ENCODE measurements around the gene MRPL37.

The MRPL37 gene

GRCh38 chr1:54225986-54226559 lies 26.1 kb downstream of the MRPL37 start:
- Histone ChIP-seq H3K9me3 (ENCODE audit: insufficient read depth, low read depth, low read length) (no peaks in the 10 kb centered on the region), H3F3A (ENCODE audit: low read depth) (no peaks in the 10 kb centered on the region), H3K4me1 (ENCODE audit: insufficient read depth, low read length, poor library complexity, severe bottlenecking) (no peaks in the 10 kb centered on the region), H3K36me3 (ENCODE audit: insufficient read depth, low read length) (peaks cover 24% of the 10 kb centered on the region; the same call in 1 of the 2 replicates), H3K9ac (ENCODE audit: low read depth, low read length, poor library complexity, severe bottlenecking) (no peak overlapping the region), H3K4me2 (ENCODE audit: low read depth, low read length, poor library complexity, severe bottlenecking) (no peak overlapping the region), H3K9me2 (replicated peaks; ENCODE audit: low read depth, low read length) (no peaks in the 10 kb centered on the region), H3K27me3 (ENCODE audit: insufficient read depth, low read length, poor library complexity, severe bottlenecking) (no peaks in the 10 kb centered on the region), H2AFZ (ENCODE audit: low read length) (no peak overlapping the region), H3K79me2 (ENCODE audit: insufficient read depth, low read length) (no peaks in the 10 kb centered on the region), H4K20me1 (ENCODE audit: insufficient read depth, low read length, poor library complexity, severe bottlenecking) (no peaks in the 10 kb centered on the region), H3K4me3 (ENCODE audit: low read length, poor library complexity, severe bottlenecking) (no peak overlapping the region)
- no peak for TF ChIP-seq CTCF (conservative IDR thresholded peaks at IDR 0.05; ENCODE audit: low read length)
- no peak for TF ChIP-seq EZH2phosphoT487 (IDR thresholded peaks at IDR 0.05; ENCODE audit: borderline replicate concordance)

GRCh38 chr1:54227091-54227602 lies 27.2 kb downstream of the MRPL37 start:
- Histone ChIP-seq H3K4me3 (ENCODE audit: low read length, poor library complexity, severe bottlenecking) (no peak overlapping the region), H4K20me1 (ENCODE audit: insufficient read depth, low read length, poor library complexity, severe bottlenecking) (no peaks in the 10 kb centered on the region), H3K36me3 (ENCODE audit: insufficient read depth, low read length) (peaks cover 18% of the 10 kb centered on the region; the same call in 1 of the 2 replicates), H2AFZ (ENCODE audit: low read length) (no peak overlapping the region), H3K9me3 (ENCODE audit: insufficient read depth, low read depth, low read length) (no peaks in the 10 kb centered on the region), H3K9me2 (replicated peaks; ENCODE audit: low read depth, low read length) (no peaks in the 10 kb centered on the region), H3K27me3 (ENCODE audit: insufficient read depth, low read length, poor library complexity, severe bottlenecking) (no peaks in the 10 kb centered on the region), H3F3A (ENCODE audit: low read depth) (no peaks in the 10 kb centered on the region), H3K79me2 (ENCODE audit: insufficient read depth, low read length) (no peaks in the 10 kb centered on the region), H3K4me2 (ENCODE audit: low read depth, low read length, poor library complexity, severe bottlenecking) (no peak overlapping the region), H3K4me1 (ENCODE audit: insufficient read depth, low read length, poor library complexity, severe bottlenecking) (no peaks in the 10 kb centered on the region), H3K9ac (ENCODE audit: low read depth, low read length, poor library complexity, severe bottlenecking) (no peak overlapping the region)
- TF ChIP-seq CTCF (conservative IDR thresholded peaks at IDR 0.05; ENCODE audit: low read length) (no peak), EZH2phosphoT487 (IDR thresholded peaks at IDR 0.05; ENCODE audit: borderline replicate concordance) (no peak)

GRCh38 chr1:54227891-54228310 lies 27.9 kb downstream of the MRPL37 start:
- no peak overlapping the region for H3K9ac ChIP-seq (ENCODE audit: low read depth, low read length, poor library complexity, severe bottlenecking)
- H3K4me1 ChIP-seq (ENCODE audit: insufficient read depth, low read length, poor library complexity, severe bottlenecking), result no peaks in the 10 kb centered on the region
- H3K9me2 ChIP-seq (replicated peaks; ENCODE audit: low read depth, low read length), result no peaks in the 10 kb centered on the region
- no peak overlapping the region for H2AFZ ChIP-seq (ENCODE audit: low read length)
- H3K9me3 ChIP-seq (ENCODE audit: insufficient read depth, low read depth, low read length), result no peaks in the 10 kb centered on the region
- no peaks in the 10 kb centered on the region for H3K79me2 ChIP-seq (ENCODE audit: insufficient read depth, low read length)
- H3K4me3 ChIP-seq (ENCODE audit: low read length, poor library complexity, severe bottlenecking), result no peak overlapping the region
- H3K27me3 ChIP-seq (ENCODE audit: insufficient read depth, low read length, poor library complexity, severe bottlenecking), result no peaks in the 10 kb centered on the region
- no peak overlapping the region for H3K4me2 ChIP-seq (ENCODE audit: low read depth, low read length, poor library complexity, severe bottlenecking)
- H4K20me1 ChIP-seq (ENCODE audit: insufficient read depth, low read length, poor library complexity, severe bottlenecking), result no peaks in the 10 kb centered on the region
- no peaks in the 10 kb centered on the region for H3F3A ChIP-seq (ENCODE audit: low read depth)
- peaks cover 18% of the 10 kb centered on the region; the same call in 1 of the 2 replicates for H3K36me3 ChIP-seq (ENCODE audit: insufficient read depth, low read length)
- no peak for TF ChIP-seq CTCF (conservative IDR thresholded peaks at IDR 0.05; ENCODE audit: low read length)

Measured in Loucy (cell line).